Measurements from ENCODE around the gene HIPK2. TPM values are rescaled to one million over a fixed set of nuclear protein-coding genes. Genes with fewer than 3 reads are reported as not detected.

Gene HIPK2
- total and polyA plus RNA-seq, 2 experiments from 2014 or later = 7.3 to 16.9 TPM

DNA sequence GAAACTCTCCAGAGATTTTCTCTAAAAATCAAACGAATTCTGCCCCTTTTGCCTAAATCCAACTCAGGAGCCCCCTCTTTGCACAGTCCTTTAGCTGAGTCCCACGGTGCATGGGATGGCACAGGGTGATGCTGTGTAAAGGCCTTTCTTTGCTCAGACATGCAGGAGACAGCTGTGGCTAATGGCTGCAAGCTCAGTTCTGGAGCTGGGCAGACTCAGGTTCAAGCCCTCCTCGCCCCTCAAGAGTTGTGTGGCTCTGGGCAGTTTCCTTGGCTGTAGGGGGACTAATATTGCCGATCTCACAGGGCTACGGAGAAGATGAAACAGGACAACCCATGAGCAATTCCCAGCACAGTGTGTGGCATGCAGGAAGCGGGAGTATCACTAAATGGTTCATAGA, 211.7 kb downstream of the HIPK2 start (continued):
- TF ChIP-seq, protein P1, sequence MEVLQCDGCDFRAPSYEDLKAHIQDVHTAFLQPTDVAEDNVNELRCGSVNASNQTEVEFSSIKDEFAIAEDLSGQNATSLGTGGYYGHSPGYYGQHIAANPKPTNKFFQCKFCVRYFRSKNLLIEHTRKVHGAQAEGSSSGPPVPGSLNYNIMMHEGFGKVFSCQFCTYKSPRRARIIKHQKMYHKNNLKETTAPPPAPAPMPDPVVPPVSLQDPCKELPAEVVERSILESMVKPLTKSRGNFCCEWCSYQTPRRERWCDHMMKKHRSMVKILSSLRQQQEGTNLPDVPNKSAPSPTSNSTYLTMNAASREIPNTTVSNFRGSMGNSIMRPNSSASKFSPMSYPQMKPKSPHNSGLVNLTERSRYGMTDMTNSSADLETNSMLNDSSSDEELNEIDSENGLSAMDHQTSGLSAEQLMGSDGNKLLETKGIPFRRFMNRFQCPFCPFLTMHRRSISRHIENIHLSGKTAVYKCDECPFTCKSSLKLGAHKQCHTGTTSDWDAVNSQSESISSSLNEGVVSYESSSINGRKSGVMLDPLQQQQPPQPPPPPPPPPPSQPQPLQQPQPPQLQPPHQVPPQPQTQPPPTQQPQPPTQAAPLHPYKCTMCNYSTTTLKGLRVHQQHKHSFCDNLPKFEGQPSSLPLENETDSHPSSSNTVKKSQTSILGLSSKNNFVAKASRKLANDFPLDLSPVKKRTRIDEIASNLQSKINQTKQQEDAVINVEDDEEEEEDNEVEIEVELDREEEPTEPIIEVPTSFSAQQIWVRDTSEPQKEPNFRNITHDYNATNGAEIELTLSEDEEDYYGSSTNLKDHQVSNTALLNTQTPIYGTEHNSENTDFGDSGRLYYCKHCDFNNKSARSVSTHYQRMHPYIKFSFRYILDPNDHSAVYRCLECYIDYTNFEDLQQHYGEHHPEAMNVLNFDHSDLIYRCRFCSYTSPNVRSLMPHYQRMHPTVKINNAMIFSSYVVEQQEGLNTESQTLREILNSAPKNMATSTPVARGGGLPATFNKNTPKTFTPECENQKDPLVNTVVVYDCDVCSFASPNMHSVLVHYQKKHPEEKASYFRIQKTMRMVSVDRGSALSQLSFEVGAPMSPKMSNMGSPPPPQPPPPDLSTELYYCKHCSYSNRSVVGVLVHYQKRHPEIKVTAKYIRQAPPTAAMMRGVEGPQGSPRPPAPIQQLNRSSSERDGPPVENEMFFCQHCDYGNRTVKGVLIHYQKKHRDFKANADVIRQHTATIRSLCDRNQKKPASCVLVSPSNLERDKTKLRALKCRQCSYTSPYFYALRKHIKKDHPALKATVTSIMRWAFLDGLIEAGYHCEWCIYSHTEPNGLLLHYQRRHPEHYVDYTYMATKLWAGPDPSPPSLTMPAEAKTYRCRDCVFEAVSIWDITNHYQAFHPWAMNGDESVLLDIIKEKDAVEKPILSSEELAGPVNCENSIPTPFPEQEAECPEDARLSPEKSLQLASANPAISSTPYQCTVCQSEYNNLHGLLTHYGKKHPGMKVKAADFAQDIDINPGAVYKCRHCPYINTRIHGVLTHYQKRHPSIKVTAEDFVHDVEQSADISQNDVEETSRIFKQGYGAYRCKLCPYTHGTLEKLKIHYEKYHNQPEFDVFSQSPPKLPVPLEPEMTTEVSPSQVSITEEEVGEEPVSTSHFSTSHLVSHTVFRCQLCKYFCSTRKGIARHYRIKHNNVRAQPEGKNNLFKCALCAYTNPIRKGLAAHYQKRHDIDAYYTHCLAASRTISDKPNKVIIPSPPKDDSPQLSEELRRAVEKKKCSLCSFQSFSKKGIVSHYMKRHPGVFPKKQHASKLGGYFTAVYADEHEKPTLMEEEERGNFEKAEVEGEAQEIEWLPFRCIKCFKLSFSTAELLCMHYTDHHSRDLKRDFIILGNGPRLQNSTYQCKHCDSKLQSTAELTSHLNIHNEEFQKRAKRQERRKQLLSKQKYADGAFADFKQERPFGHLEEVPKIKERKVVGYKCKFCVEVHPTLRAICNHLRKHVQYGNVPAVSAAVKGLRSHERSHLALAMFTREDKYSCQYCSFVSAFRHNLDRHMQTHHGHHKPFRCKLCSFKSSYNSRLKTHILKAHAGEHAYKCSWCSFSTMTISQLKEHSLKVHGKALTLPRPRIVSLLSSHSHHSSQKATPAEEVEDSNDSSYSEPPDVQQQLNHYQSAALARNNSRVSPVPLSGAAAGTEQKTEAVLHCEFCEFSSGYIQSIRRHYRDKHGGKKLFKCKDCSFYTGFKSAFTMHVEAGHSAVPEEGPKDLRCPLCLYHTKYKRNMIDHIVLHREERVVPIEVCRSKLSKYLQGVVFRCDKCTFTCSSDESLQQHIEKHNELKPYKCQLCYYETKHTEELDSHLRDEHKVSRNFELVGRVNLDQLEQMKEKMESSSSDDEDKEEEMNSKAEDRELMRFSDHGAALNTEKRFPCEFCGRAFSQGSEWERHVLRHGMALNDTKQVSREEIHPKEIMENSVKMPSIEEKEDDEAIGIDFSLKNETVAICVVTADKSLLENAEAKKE (CRISPR knock-in tag; IDR thresholded peaks at IDR 0.05) = no peak
- no peak for TF ChIP-seq STAT1 (IDR thresholded peaks at IDR 0.05; ENCODE audit: unreplicated experiment)
- TF ChIP-seq, protein P2, sequence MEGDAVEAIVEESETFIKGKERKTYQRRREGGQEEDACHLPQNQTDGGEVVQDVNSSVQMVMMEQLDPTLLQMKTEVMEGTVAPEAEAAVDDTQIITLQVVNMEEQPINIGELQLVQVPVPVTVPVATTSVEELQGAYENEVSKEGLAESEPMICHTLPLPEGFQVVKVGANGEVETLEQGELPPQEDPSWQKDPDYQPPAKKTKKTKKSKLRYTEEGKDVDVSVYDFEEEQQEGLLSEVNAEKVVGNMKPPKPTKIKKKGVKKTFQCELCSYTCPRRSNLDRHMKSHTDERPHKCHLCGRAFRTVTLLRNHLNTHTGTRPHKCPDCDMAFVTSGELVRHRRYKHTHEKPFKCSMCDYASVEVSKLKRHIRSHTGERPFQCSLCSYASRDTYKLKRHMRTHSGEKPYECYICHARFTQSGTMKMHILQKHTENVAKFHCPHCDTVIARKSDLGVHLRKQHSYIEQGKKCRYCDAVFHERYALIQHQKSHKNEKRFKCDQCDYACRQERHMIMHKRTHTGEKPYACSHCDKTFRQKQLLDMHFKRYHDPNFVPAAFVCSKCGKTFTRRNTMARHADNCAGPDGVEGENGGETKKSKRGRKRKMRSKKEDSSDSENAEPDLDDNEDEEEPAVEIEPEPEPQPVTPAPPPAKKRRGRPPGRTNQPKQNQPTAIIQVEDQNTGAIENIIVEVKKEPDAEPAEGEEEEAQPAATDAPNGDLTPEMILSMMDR (conservative IDR thresholded peaks at IDR 0.05; ENCODE audit: low read depth in 2 of 2) = no peak
- no peak for TF ChIP-seq JUNB (IDR thresholded peaks at IDR 0.05; ENCODE audit: unreplicated experiment)
- TF ChIP-seq ZNF114 (CRISPR knock-in tag; IDR thresholded peaks at IDR 0.05) = no peak

DNA sequence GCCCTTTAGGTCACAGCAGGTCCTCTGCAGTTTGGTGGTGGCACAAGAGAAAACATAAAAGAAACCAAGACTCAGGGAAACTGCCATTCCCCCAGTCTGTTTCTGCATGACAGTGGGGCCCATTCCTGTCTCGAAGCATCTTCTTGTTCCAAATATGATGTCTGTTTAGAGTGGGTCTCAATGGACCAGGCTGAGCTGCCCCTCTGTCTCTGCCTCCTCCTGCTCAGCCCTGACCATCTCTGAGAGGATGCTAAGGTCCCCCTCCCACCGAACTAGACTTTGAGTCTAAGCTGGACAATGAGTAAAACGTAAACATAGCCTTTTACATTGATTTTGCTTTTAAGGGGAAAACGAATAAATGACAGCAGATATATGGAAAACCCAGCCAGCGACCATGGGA, 213.9 kb downstream of the HIPK2 start:
- ATAC-seq = no peak
- Histone ChIP-seq H3K36me3 (ENCODE audit: insufficient read depth) (no peaks in the 10 kb centered on the region), H3K27ac (ENCODE audit: low read depth) (no peak overlapping the region), H3K4me2 (no peak overlapping the region), H2AFZ (no peak overlapping the region), H3K27me3 (ENCODE audit: insufficient read depth) (no peaks in the 10 kb centered on the region), H3K79me2 (replicated peaks; ENCODE audit: insufficient read depth) (no peaks in the 10 kb centered on the region), H3K9me2 (ENCODE audit: insufficient read depth) (no peaks in the 10 kb centered on the region), H3K4me1 (ENCODE audit: insufficient read depth) (peaks cover 15% of the 10 kb centered on the region), H3K4me3 (no peak overlapping the region), H3F3A (replicated peaks; ENCODE audit: low read depth) (no peaks in the 10 kb centered on the region), H4K20me1 (replicated peaks; ENCODE audit: insufficient read depth) (no peaks in the 10 kb centered on the region)
- Mint-ChIP-seq H3K27ac (no peak overlapping the region), H3K9me3 (no peaks in the 10 kb centered on the region; the same call in 1 of the 3 replicates), H3K36me3 (ENCODE audit: low read depth) (no peaks in the 10 kb centered on the region), H3K4me1 (peaks cover 18% of the 10 kb centered on the region), H3K27me3 (ENCODE audit: insufficient read depth, low read depth, poor library complexity) (peaks cover 1% of the 10 kb centered on the region), H3K4me3 (no peak overlapping the region)
- DNase-seq (ENCODE audit: low spot score) = no peak
- TF ChIP-seq, protein P1 (CRISPR knock-in tag; IDR thresholded peaks at IDR 0.05) = no peak
- no peak for TF ChIP-seq EZH2 (IDR thresholded peaks at IDR 0.05; ENCODE audit: low read depth, unreplicated experiment)
- TF ChIP-seq STAT1 (IDR thresholded peaks at IDR 0.05; ENCODE audit: unreplicated experiment) = no peak
- TF ChIP-seq EZH2phosphoT487 (IDR thresholded peaks at IDR 0.05; ENCODE audit: unreplicated experiment) = no peak
- TF ChIP-seq POLR2AphosphoS5 (IDR thresholded peaks at IDR 0.05; ENCODE audit: low read depth) = no peak
- TF ChIP-seq NANOG (IDR thresholded peaks at IDR 0.05; ENCODE audit: borderline replicate concordance) = no peak

Measured in GM23338 (cell line).